HEK293T (cell line): ENCODE measurements around the gene EXD1.
"Not testable (repeated sequence)": the region's sequence is repeated elsewhere in the genome, so short reads cannot be mapped to it uniquely, and the experiment has no call there.

ENCODE experiments used
- CTCF ChIA-PET: fragments of 350-600 bp; formaldehyde crosslinking; extraction: SDS; loops from one replicate; lab custom pipeline; 2021; ENCODE audit warnings: antibody characterized with exemption, inconsistent platforms; lab: Yijun Ruan, JAX
- POLR2A ChIA-PET: fragments of 350-600 bp; formaldehyde crosslinking; extraction: SDS; loops from one replicate; lab custom pipeline; 2020; ENCODE audit warnings: antibody characterized with exemption, inconsistent platforms; lab: Yijun Ruan, JAX
- DNase-seq: peaks from one replicate; pipeline ENCODE4 v3.0.0; 2012; ENCODE audit warnings: mixed read lengths; ENCODE audit errors: extremely low spot score
- ARNT ChIP-seq: fragments of 450-650 bp; IDR thresholded peaks from 2 replicates; pipeline ENCODE4 v1.6.1; 2017; ENCODE audit warnings: mild to moderate bottlenecking
- BHLHE40 ChIP-seq: fragments of 450-650 bp; IDR thresholded peaks from 2 replicates; pipeline ENCODE4 v1.6.1; 2016; ENCODE audit warnings: mild to moderate bottlenecking, moderate library complexity, borderline replicate concordance
- CTBP1 ChIP-seq: fragments of 450-650 bp; IDR thresholded peaks from 2 replicates; pipeline ENCODE4 v1.6.1; 2016; ENCODE audit warnings: borderline replicate concordance
- ELF4 ChIP-seq: fragments of 450-650 bp; IDR thresholded peaks from 2 replicates; pipeline ENCODE4 v1.6.1; 2017; ENCODE audit warnings: antibody characterized with exemption
- FOXA1 ChIP-seq: fragments of 450-650 bp; IDR thresholded peaks from 2 replicates; pipeline ENCODE4 v1.6.1; 2016; ENCODE audit warnings: mild to moderate bottlenecking
- FOXK2 ChIP-seq: fragments of 450-650 bp; IDR thresholded peaks from 2 replicates; pipeline ENCODE4 v1.6.1; 2016; ENCODE audit warnings: mild to moderate bottlenecking
- FOXM1 ChIP-seq: fragments of 450-650 bp; IDR thresholded peaks from 2 replicates; pipeline ENCODE4 v1.6.1; 2017; ENCODE audit warnings: mild to moderate bottlenecking, borderline replicate concordance
- HDGF ChIP-seq: fragments of 450-650 bp; IDR thresholded peaks from 2 replicates; pipeline ENCODE4 v1.6.1; 2017; ENCODE audit warnings: antibody characterized with exemption, borderline replicate concordance
- L3MBTL2 ChIP-seq: fragments of 450-650 bp; conservative IDR thresholded peaks from 2 replicates; pipeline ENCODE4 v1.6.1; 2016; ENCODE audit warnings: mild to moderate bottlenecking
- LEF1 ChIP-seq: fragments of 450-650 bp; IDR thresholded peaks from 2 replicates; pipeline ENCODE4 v1.6.1; 2017; ENCODE audit warnings: mild to moderate bottlenecking, borderline replicate concordance
- NFRKB ChIP-seq: fragments of 450-650 bp; IDR thresholded peaks from 2 replicates; pipeline ENCODE4 v1.6.1; 2016; ENCODE audit warnings: mild to moderate bottlenecking, moderate library complexity
- SP1 ChIP-seq: fragments of 450-650 bp; IDR thresholded peaks from 2 replicates; pipeline ENCODE4 v1.6.1; 2017
- SUZ12 ChIP-seq: fragments of 450-650 bp; IDR thresholded peaks from 2 replicates; pipeline ENCODE4 v1.6.1; 2016; ENCODE audit warnings: mild to moderate bottlenecking
- TARDBP ChIP-seq: fragments of 450-650 bp; IDR thresholded peaks from 2 replicates; pipeline ENCODE4 v1.6.1; 2016
- ZNF384 ChIP-seq: fragments of 450-650 bp; IDR thresholded peaks from 2 replicates; pipeline ENCODE4 v1.6.1; 2016
- TF ChIP-seq, protein P1 (sequence below): fragments of 450-650 bp; IDR thresholded peaks from 2 replicates; pipeline ENCODE4 v1.6.1; 2016

EXD1 gene

DNA sequence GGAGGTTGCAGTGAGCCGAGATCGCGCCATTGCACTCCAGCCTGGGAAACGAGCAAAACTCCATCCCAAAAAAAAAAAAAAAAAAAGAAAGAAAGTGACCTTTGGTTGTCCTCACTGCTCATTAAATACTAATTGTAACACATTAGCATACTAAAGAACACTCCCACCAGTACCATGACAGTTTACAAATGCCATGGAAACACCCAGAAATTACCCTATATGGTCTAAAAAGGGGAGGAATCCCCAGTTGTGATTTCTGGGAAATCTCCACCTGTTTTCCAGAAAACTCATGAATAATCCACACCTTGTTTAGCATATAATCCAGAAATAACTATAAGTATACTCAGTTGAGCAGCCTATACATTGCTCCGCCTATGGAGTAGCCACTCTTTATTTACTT lies 90.9 kb downstream of the EXD1 start:
- POLR2A ChIA-PET: no interaction called here
- CTCF ChIA-PET: no interaction called here
- no peak for DNase-seq
- TF ChIP-seq FOXA1 (no peak), ELF4 (no peak), LEF1 (no peak), ZNF384 (no peak), BHLHE40 (no peak), FOXK2 (no peak), HDGF (no peak), FOXM1 (no peak), SP1 (no peak), L3MBTL2 (no peak), TARDBP (no peak), SUZ12 (no peak), ARNT (no peak), CTBP1 (no peak), NFRKB (no peak)
- TF ChIP-seq, protein P1, sequence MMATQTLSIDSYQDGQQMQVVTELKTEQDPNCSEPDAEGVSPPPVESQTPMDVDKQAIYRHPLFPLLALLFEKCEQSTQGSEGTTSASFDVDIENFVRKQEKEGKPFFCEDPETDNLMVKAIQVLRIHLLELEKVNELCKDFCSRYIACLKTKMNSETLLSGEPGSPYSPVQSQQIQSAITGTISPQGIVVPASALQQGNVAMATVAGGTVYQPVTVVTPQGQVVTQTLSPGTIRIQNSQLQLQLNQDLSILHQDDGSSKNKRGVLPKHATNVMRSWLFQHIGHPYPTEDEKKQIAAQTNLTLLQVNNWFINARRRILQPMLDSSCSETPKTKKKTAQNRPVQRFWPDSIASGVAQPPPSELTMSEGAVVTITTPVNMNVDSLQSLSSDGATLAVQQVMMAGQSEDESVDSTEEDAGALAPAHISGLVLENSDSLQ: no peak

DNA sequence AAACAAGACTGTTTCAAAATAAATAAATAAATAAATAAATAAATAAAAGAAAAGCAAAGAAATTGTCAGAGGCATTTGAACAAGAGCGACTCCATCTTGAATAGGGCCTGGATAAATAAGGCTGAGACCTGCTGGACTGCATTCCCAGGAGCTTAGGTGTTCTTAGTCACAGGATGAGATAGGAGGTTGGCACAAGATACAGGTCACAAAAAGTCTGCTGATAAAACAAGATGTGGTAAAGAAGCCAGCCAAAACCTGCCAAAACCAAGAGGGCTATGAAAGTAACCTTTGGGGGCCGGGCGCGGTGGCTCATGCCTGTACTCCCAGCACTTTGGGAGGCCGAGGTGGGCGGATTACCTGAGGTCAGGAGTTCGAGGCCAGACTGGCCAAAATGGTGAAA lies 91.4 kb downstream of the EXD1 start:
- CTCF ChIA-PET, DNase-seq: not testable (repeated sequence)
- POLR2A ChIA-PET: interaction anchor here (1.5 kb wide), 1 partner anchor 23 kb away, joined by 4 read pairs; the partner anchor contains the start of gene INO80

DNA sequence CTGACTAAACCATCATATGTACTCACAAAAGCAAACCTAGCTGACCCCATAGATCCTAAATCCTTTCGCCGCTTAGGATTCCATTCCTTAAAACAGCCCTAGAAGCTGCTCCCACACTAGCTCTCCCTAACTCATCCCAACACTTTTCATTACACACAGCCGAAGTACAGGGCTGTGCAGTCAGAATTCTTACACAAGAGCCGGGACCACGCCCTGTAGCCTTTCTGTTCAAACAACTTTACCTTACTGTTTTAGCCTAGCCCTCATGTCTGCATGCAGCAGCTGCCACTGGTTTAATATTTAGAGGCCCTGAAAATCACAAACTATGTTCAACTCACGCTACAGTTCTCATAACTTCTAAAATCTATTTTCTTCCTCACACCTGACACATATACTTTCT lies 95.0 kb downstream of the EXD1 start:
- POLR2A ChIA-PET, DNase-seq, CTCF ChIA-PET: not testable (repeated sequence)

DNA sequence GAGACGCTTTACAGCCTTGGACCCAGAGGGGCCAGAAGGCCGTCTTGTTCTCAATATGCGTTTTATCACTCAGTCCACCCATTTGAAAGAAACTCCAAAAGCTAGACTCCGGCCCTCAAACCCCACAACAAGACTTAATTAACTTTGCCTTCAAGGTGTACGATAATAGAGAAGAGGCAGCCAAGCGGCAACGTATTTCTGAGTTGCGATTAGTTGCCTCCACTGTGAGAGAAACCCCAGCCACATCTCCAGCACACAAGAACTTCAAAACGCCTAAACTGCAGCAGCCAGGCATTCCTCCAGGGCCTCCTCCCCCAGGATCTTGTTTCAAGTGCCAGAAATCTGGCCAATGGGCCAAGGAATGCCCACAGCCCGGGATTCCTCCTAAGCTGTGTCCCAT lies 97.1 kb downstream of the EXD1 start:
- POLR2A ChIA-PET: no interaction called here
- CTCF ChIA-PET: no interaction called here
- no peak for TF ChIP-seq LEF1
- TF ChIP-seq TARDBP: no peak
- TF ChIP-seq, protein P1: no peak
- TF ChIP-seq BHLHE40: no peak
- no peak for TF ChIP-seq ELF4
- no peak for TF ChIP-seq FOXK2
- DNase-seq: no peak
